Panc1 (cell line): ENCODE data around the gene GAB4.

ENCODE experiments used
- CTCF ChIP-seq: fragments of 450-650 bp; IDR thresholded peaks from 2 replicates; pipeline ENCODE4 v1.5.1; 2017; ENCODE audit warnings: mild to moderate bottlenecking
- POLR2AphosphoS5 ChIP-seq: IDR thresholded peaks from 2 replicates; pipeline ENCODE4 v1.6.1; 2012; ENCODE audit warnings: mild to moderate bottlenecking, low read depth, low read length, moderate library complexity
- REST ChIP-seq, 2 experiments: IDR thresholded peaks; 2 replicates each; pipeline ENCODE4 v1.6.1; 2011 to 2012; ENCODE audit warnings: low read depth in 2 of 2, control low read depth in 1 of 2, low read length in 1 of 2, mild to moderate bottlenecking in 1 of 2, moderate library complexity in 1 of 2; ENCODE audit not compliant: insufficient read depth in 1 of 2
- SIN3A ChIP-seq: IDR thresholded peaks from 2 replicates; pipeline ENCODE4 v1.6.1; 2012; ENCODE audit warnings: low read depth, mild to moderate bottlenecking, low read length, moderate library complexity, borderline replicate concordance; ENCODE audit not compliant: insufficient read depth
- TCF7L2 ChIP-seq: IDR thresholded peaks from 2 replicates; pipeline ENCODE4 v1.6.1; 2011; ENCODE audit warnings: mild to moderate bottlenecking, low read depth, low read length, inconsistent platforms

DNA sequence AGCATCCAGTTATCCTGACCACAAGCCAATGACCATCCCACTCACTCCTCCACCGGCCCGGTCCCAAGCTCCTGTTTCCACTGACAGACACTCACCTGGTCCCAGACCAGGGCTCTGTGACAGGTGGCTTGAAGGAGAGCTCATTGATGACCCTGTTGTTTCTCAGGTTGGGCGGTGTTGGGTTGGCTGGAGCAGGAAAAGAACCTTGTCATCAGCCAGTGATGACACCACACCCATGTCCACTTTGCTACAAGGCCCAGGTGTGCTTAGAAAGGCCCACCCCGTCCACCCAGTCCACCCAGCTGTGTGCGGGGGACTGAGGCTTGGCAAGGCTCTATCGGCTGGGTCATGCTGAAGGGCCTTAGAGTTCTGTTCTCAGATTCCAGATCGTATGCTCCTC lies 42.9 kb downstream of the GAB4 start:
- TF ChIP-seq CTCF (no peak), REST (IDR thresholded peaks at IDR 0.05; ENCODE audit: insufficient read depth in 1 of 2, low read depth in 2 of 2, low read length in 1 of 2) (no peak), POLR2AphosphoS5 (no peak), TCF7L2 (no peak), SIN3A (no peak)
